ENCODE measurements around the gene RAB5B. TPM values are rescaled to one million over a fixed set of nuclear protein-coding genes. Genes with fewer than 3 reads are reported as not detected.

RAB5B gene
- total RNA-seq, 1 experiment from 2014 or later, result 48.4 TPM

GRCh38 chr12:55932551-55932910 is 41.3 kb upstream of the RAB5B start:
- Histone ChIP-seq H3K14ac (ENCODE audit: insufficient read depth, low read length) (no peak overlapping the region), H2BK15ac (ENCODE audit: low read depth, low read length) (no peak overlapping the region), H2BK5ac (ENCODE audit: insufficient read length, low read length) (no peak overlapping the region), H4K5ac (ENCODE audit: insufficient read length, low read depth, low read length) (no peak overlapping the region), H3K9me3 (ENCODE audit: control insufficient read depth, low read depth, low read length) (no peaks in the 10 kb centered on the region), H2AK5ac (ENCODE audit: insufficient read length, low read length) (no peak overlapping the region), H3K4me1 (ENCODE audit: insufficient read depth, low read length) (peaks cover 6% of the 10 kb centered on the region; the same call in 1 of the 2 replicates), H4K91ac (ENCODE audit: insufficient read length, low read depth, low read length) (no peak overlapping the region), H2BK20ac (ENCODE audit: low read depth, low read length, poor library complexity, severe bottlenecking) (no peak overlapping the region), H3K18ac (ENCODE audit: insufficient read length, low read depth, low read length) (no peak overlapping the region), H3K4me2 (ENCODE audit: insufficient read depth, insufficient read length, low read length) (peak overlapping the region; percentile 88), H4K8ac (replicated peaks; ENCODE audit: insufficient read length, low read depth, low read length) (no peak overlapping the region), H3K79me2 (ENCODE audit: insufficient read depth, low read length) (no peaks in the 10 kb centered on the region), H4K20me1 (ENCODE audit: control insufficient read depth, insufficient read depth, insufficient read length) (no peaks in the 10 kb centered on the region), H3K27me3 (ENCODE audit: insufficient read depth, low read length) (peaks cover 4% of the 10 kb centered on the region; the same call in 1 of the 2 replicates), H3K79me1 (ENCODE audit: insufficient read depth, low read depth, low read length, poor library complexity, severe bottlenecking) (no peaks in the 10 kb centered on the region), H2AFZ (ENCODE audit: low read length) (no peak overlapping the region), H2BK12ac (ENCODE audit: insufficient read length, low read depth, low read length) (no peak overlapping the region), H3K27ac (ENCODE audit: insufficient read length, low read depth, low read length) (no peak overlapping the region), H3T11ph (ENCODE audit: low read length) (no peak overlapping the region), H3K56ac (ENCODE audit: insufficient read length, low read depth, low read length) (no peak overlapping the region), H3K23me2 (ENCODE audit: insufficient read length, low read depth, low read length, poor library complexity, severe bottlenecking) (peaks cover 15% of the 10 kb centered on the region), H3K23ac (ENCODE audit: insufficient read length, low read depth, low read length) (no peak overlapping the region), H2BK120ac (ENCODE audit: low read depth, low read length, poor library complexity, severe bottlenecking) (no peak overlapping the region), H3K9ac (ENCODE audit: extremely low read depth, insufficient read length, low read length) (no peak overlapping the region), H3K4ac (ENCODE audit: low read depth, low read length) (no peak overlapping the region)
- no peak for TF ChIP-seq CTCF (conservative IDR thresholded peaks at IDR 0.05)
- peak overlapping the region; percentile 82 for H3K4me3 Mint-ChIP-seq
- peaks cover 32% of the 10 kb centered on the region for H3K27me3 Mint-ChIP-seq (ENCODE audit: low read depth)
- no peaks in the 10 kb centered on the region; a peak in 1 of 5 replicates for H3K9me3 Mint-ChIP-seq
- H3K36me3 Mint-ChIP-seq (ENCODE audit: insufficient read depth in 1 of 3, low read depth in 3 of 3), result no peaks in the 10 kb centered on the region; a peak in 1 of 7 replicates
- H3K27ac Mint-ChIP-seq, result no peak overlapping the region
- peaks cover 30 to 32% of the 10 kb centered on the region in 2 experiments for H3K4me1 Mint-ChIP-seq
- DNase-seq, result no peak
- no CpG with 5 or more reads among the region's 4 CpGs for WGBS (ENCODE audit: extremely low coverage, insufficient read length, low lambda C conversion rate)
